Left ventricle myocardium inferior (tissue), 1 donor: ENCODE data around the gene HEXB. TPM values are rescaled to one million over a fixed set of nuclear protein-coding genes. Genes with fewer than 3 reads are reported as not detected.
A peak's percentile ranks its signal among the peaks of the same experiment; 100 is the strongest.

Source experiments
- DNase-seq: peaks from one replicate; pipeline ENCODE4 v3.0.0-alpha.2; 2020
- H3K27ac ChIP-seq: fragments of 200-600 bp; replicated peaks from 2 replicates; pipeline ENCODE4 v1.8.0; 2021
- H3K27me3 ChIP-seq: fragments of 200-600 bp; 2 replicates; pipeline ENCODE4 v1.8.0; 2021; ENCODE audit warnings: low read depth
- H3K36me3 ChIP-seq: fragments of 200-600 bp; 2 replicates; pipeline ENCODE4 v1.8.0; 2021
- H3K4me1 ChIP-seq: fragments of 200-600 bp; 2 replicates; pipeline ENCODE4 v1.8.0; 2021
- H3K4me3 ChIP-seq: fragments of 200-600 bp; 2 replicates; pipeline ENCODE4 v1.8.0; 2021; ENCODE audit warnings: mild to moderate bottlenecking, moderate library complexity
- H3K9me3 ChIP-seq: fragments of 200-600 bp; replicated peaks from 2 replicates; pipeline ENCODE4 v1.8.0; 2021
- CTCF ChIP-seq: fragments of 200-600 bp; IDR thresholded peaks from 2 replicates; pipeline ENCODE4 v1.8.0; 2021; ENCODE audit warnings: antibody characterized with exemption, mild to moderate bottlenecking, borderline replicate concordance
- intact Hi-C: fragments of 100-400 bp; cut with micrococcal nuclease; formaldehyde crosslinking; loops from one replicate; pipeline ENCODE4 v1.11.0; 2022
- total RNA-seq: library from RNA; stranded (reverse); fragmentation: NEBNext Ultra II Directional; extraction: Animal tissue kit (Norgen Biotek cat#: 25700); gene quantifications from one replicate; pipeline ENCODE4 v1.2.1, GENCODE V29; 2021
- donor health status: DM: no; HTN: yes; CAD: no; lungs with severe emphysema.

The HEXB gene
- total RNA-seq, 1 donor from 2014 or later, result 138 TPM

- no peak for TF ChIP-seq CTCF
- no peak for DNase-seq
- Histone ChIP-seq H3K4me1 (peaks cover 50% of the 10 kb centered on the region), H3K27ac (peak overlapping the region; percentile 84), H3K27me3 (no peaks in the 10 kb centered on the region), H3K4me3 (peak overlapping the region; percentile 90), H3K36me3 (peaks cover 47% of the 10 kb centered on the region), H3K9me3 (no peaks in the 10 kb centered on the region)
- intact Hi-C loops, result no loop called here
Measured at GRCh38 chr5:74767579-74767913, 82.5 kb downstream of the HEXB start.

Other genes with a start within 250 kb of the HEXB start
- gene ENC1, start 44.5 kb upstream of the HEXB start, total RNA-seq, result 3.8 TPM
- 47.3 TPM for gene GFM2, start 81.9 kb downstream of the HEXB start, total RNA-seq
- 44.1 TPM for gene NSA2, start 82.0 kb downstream of the HEXB start, total RNA-seq
- gene FAM169A, start 181.2 kb downstream of the HEXB start, total RNA-seq, result 6.3 TPM